ENCODE data around the gene ZDHHC13. TPM values are rescaled to one million over a fixed set of nuclear protein-coding genes. Genes with fewer than 3 reads are reported as not detected.

ZDHHC13 gene, protein sequence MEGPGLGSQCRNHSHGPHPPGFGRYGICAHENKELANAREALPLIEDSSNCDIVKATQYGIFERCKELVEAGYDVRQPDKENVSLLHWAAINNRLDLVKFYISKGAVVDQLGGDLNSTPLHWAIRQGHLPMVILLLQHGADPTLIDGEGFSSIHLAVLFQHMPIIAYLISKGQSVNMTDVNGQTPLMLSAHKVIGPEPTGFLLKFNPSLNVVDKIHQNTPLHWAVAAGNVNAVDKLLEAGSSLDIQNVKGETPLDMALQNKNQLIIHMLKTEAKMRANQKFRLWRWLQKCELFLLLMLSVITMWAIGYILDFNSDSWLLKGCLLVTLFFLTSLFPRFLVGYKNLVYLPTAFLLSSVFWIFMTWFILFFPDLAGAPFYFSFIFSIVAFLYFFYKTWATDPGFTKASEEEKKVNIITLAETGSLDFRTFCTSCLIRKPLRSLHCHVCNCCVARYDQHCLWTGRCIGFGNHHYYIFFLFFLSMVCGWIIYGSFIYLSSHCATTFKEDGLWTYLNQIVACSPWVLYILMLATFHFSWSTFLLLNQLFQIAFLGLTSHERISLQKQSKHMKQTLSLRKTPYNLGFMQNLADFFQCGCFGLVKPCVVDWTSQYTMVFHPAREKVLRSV
- total RNA-seq (2022) = 8.3 and 12.2 TPM in 2 replicates
- Bru-seq, nascent RNA = percentile 72 among the genes with signal in this experiment
- percentile 67 among the genes with signal in this experiment for BruChase-seq, experiment 1, labeled RNA remaining after a 6-hour chase
- percentile 76 among the genes with signal in this experiment for BruChase-seq, experiment 2, labeled RNA remaining after a 2-hour chase
- long read RNA-seq, transcript ZDHHC13-202 (17 exons, 2,445 nt) = major isoform, 30 of 42 reads
- long read RNA-seq, partial matches to known transcripts = 2 of 42 reads
- long read RNA-seq, other reads (novel, unspliced or antisense) = 7 of 42 reads

DNA sequence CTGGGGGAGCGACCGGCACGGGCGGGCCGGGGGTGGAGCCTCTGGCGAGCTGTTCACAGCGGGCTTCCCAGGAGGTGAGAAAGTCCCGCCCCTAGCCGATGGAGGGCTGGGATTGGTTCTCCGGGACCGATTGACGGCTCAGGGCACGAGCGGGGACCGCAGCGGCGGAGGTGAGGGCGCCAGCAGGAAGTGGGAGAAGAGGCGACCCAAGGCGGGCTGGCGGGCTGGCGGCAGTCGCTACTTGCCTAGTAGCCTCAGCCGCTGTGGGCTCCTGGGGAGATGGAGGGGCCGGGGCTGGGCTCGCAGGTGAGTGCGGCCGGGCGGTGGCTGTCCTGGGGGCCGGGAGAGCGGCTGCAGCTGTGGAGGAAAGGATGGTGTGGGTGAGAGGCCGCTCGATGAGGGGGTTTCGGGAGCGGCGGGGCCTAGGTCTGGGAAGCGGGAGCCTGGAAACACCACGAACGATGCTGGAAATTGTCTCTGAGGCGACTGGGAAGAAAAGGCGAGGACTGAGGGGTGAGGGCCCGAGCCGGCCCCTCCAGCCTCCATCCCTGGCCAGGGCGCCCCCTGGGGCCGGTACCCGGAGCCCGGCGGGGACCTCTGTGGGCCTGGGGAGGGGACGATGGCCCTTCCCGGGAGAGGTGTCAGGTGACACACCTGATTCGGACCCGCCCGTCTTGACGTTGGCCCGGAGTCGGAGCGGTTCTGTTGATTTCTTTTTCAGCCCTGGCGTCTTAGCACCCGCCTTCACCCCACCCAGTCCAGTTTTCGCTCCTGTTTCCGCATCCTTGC is at the start of gene ZDHHC13:
TSS of gene ZDHHC13 (plus strand) at position 198 of the 789 bp plus-strand sequence. CDS start at position 280, 82 bp downstream.
- DNase-seq (ENCODE audit: unreplicated experiment) = peak; percentile 94
- peaks cover 16% of the 10 kb centered on the region for H3K4me1 Mint-ChIP-seq (ENCODE audit: insufficient read depth, unreplicated experiment)
- H3K27me3 Mint-ChIP-seq (ENCODE audit: insufficient read depth, unreplicated experiment) = peaks cover 19% of the 10 kb centered on the region
- H3K27ac Mint-ChIP-seq (ENCODE audit: low read depth, unreplicated experiment) = peak within 1 kb of the TSS; percentile 69
- ChIA-PET CTCF (interaction anchor here (0.6 to 2.3 kb wide), 8 partner anchors 13 to 435 kb away, joined by 3 to 11 read pairs (median 3); no protein-coding TSS in a partner anchor), POLR2A (interaction anchor here (0.7 to 1.2 kb wide), 6 partner anchors 10 to 121 kb away, joined by 3 to 6 read pairs (median 4); no protein-coding TSS in a partner anchor)
- intact Hi-C loops (cut with micrococcal nuclease) = loop anchor here (1.0 kb wide), 2 partner anchors 40 to 46 kb away; no protein-coding TSS in a partner anchor
- peak within 1 kb of the TSS; percentile 82 for H3K4me3 Mint-ChIP-seq (ENCODE audit: unreplicated experiment)
- H3K36me3 Mint-ChIP-seq (ENCODE audit: insufficient read depth, unreplicated experiment) = no peaks in the 10 kb centered on the region
- TF ChIP-seq, protein P1, sequence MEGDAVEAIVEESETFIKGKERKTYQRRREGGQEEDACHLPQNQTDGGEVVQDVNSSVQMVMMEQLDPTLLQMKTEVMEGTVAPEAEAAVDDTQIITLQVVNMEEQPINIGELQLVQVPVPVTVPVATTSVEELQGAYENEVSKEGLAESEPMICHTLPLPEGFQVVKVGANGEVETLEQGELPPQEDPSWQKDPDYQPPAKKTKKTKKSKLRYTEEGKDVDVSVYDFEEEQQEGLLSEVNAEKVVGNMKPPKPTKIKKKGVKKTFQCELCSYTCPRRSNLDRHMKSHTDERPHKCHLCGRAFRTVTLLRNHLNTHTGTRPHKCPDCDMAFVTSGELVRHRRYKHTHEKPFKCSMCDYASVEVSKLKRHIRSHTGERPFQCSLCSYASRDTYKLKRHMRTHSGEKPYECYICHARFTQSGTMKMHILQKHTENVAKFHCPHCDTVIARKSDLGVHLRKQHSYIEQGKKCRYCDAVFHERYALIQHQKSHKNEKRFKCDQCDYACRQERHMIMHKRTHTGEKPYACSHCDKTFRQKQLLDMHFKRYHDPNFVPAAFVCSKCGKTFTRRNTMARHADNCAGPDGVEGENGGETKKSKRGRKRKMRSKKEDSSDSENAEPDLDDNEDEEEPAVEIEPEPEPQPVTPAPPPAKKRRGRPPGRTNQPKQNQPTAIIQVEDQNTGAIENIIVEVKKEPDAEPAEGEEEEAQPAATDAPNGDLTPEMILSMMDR (IDR thresholded peaks at IDR 0.05; ENCODE audit: unreplicated experiment) = peak; percentile 34
- BruUV-seq (replicated peaks) = no TSS peak
- H3K9me3 Mint-ChIP-seq (ENCODE audit: unreplicated experiment) = no peaks in the 10 kb centered on the region

DNA sequence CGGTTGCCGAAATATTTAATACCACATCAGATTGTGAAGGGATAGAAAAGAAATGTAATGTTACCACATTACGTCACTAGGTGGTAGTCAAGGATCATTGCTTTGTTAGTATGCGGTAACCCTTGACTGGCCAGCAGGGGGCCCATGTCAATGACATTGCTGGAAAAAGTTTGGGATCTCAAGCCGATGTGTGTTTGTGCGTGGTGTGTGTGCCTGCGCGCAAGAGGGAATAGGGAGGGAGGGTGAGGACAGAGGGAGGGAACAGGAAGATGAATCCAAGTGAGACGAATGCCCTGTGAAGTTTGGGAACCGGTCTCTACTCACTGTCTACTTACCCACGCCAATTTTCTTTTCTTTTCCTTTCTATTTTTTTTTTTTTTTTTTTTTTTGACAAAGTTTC is 45.7 kb upstream of the ZDHHC13 start:
- Mint-ChIP-seq H3K4me3 (ENCODE audit: unreplicated experiment) (peak overlapping the region; percentile 26), H3K27ac (ENCODE audit: low read depth, unreplicated experiment) (no peak overlapping the region), H3K36me3 (ENCODE audit: insufficient read depth, unreplicated experiment) (no peaks in the 10 kb centered on the region), H3K4me1 (ENCODE audit: insufficient read depth, unreplicated experiment) (no peaks in the 10 kb centered on the region), H3K9me3 (ENCODE audit: unreplicated experiment) (no peaks in the 10 kb centered on the region), H3K27me3 (ENCODE audit: insufficient read depth, unreplicated experiment) (peaks cover 54% of the 10 kb centered on the region)
- TF ChIP-seq, protein P1 (IDR thresholded peaks at IDR 0.05; ENCODE audit: unreplicated experiment) = peak; percentile 98
- BruUV-seq (replicated peaks) = no TSS peak
- intact Hi-C loops (cut with micrococcal nuclease) = loop anchor here (1.0 to 10.0 kb wide), 6 partner anchors 46 to 674 kb away; partner anchors contain the start of gene ZDHHC13
- ChIA-PET CTCF (interaction anchor here (0.6 to 13.5 kb wide), 93 partner anchors 10 to 1320 kb away, joined by 3 to 464 read pairs (median 4); partner anchors contain the start of genes MRGPRX2 and ZDHHC13), POLR2A (interaction anchor here (0.6 to 1.2 kb wide), 3 partner anchors 56 to 484 kb away, joined by 3 read pairs; no protein-coding TSS in a partner anchor)
- DNase-seq (ENCODE audit: unreplicated experiment) = peak; percentile 90

DNA sequence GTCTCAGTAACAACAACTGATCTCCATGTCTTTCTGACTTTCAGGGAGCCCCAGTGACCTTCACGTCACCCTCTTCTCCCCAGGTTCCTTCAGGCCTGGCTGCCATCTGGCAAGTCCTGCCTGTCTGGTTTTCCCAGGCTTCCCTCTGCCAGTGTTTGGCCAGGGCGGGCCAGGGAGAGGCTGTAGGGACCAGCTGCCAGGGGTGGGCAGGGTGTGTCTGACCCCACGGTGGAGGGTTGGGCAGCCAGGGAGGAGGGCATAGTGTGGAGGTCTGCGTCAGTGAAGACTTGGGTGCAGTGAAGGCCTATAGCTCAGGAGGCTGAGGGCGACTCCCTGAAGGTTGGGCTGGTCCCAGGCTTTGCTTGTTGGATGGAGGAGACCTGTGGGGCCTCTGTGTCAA is 44.5 kb upstream of the ZDHHC13 start:
- no peak for DNase-seq (ENCODE audit: unreplicated experiment)
- TF ChIP-seq, protein P1 (IDR thresholded peaks at IDR 0.05; ENCODE audit: unreplicated experiment) = no peak
- ChIA-PET POLR2A (interaction anchor here (0.6 kb wide), 1 partner anchor 459 kb away, joined by 3 read pairs; no protein-coding TSS in a partner anchor), CTCF (interaction anchor here (0.5 to 13.5 kb wide), 21 partner anchors 8 to 651 kb away, joined by 3 to 464 read pairs (median 4); no protein-coding TSS in a partner anchor)
- H3K4me1 Mint-ChIP-seq (ENCODE audit: insufficient read depth, unreplicated experiment) = peaks cover 5% of the 10 kb centered on the region
- intact Hi-C loops (cut with micrococcal nuclease) = loop anchor here (10.0 kb wide), 1 partner anchor 672 kb away; no protein-coding TSS in a partner anchor
- H3K4me3 Mint-ChIP-seq (ENCODE audit: unreplicated experiment) = no peak overlapping the region
- no TSS peak for BruUV-seq (replicated peaks)
- H3K9me3 Mint-ChIP-seq (ENCODE audit: unreplicated experiment) = no peaks in the 10 kb centered on the region
- H3K27me3 Mint-ChIP-seq (ENCODE audit: insufficient read depth, unreplicated experiment) = peaks cover 53% of the 10 kb centered on the region
- H3K36me3 Mint-ChIP-seq (ENCODE audit: insufficient read depth, unreplicated experiment) = no peaks in the 10 kb centered on the region
- no peak overlapping the region for H3K27ac Mint-ChIP-seq (ENCODE audit: low read depth, unreplicated experiment)

All from MCF 10A (cell line).